OCI-LY1 (cell line): ENCODE results near the gene ACAA1.

Experiments
- CTCF ChIP-seq: fragments of 200-600 bp; sonication (generic), shearing (Covaris generic); IDR thresholded peaks from 2 replicates; pipeline ENCODE4 v1.5.1; 2017; ENCODE audit warnings: mild to moderate bottlenecking, antibody characterized with exemption, low read length, moderate library complexity, mixed read lengths
- EZH2 ChIP-seq: fragments of 200-600 bp; sonication (generic), shearing (Covaris generic); IDR thresholded peaks from 2 replicates; pipeline ENCODE4 v1.8.0; 2017; ENCODE audit warnings: borderline replicate concordance, mixed run types, mild to moderate bottlenecking, antibody characterized with exemption, low read length, moderate library complexity, mixed read lengths

- TF ChIP-seq CTCF (no peak), EZH2 (no peak)
Measured at GRCh38 chr3:38097446-38098375, 39.2 kb downstream of the ACAA1 start.
